GM12874 (cell line): ENCODE measurements around the gene ARHGEF4.

Experiments used
- CTCF ChIP-seq: IDR thresholded peaks from 2 replicates; pipeline ENCODE4 v1.5.1; 2011; ENCODE audit warnings: low read depth, mild to moderate bottlenecking, control low read depth, low read length, moderate library complexity; ENCODE audit not compliant: insufficient read depth

Gene ARHGEF4

GRCh38 chr2:131039535-131039907 lies 202.8 kb downstream of the ARHGEF4 start:
- no peak for TF ChIP-seq CTCF

- no peak for TF ChIP-seq CTCF
Observed at GRCh38 chr2:131039908-131040660, 203.4 kb downstream of the ARHGEF4 start.

- no peak for TF ChIP-seq CTCF
Observed at GRCh38 chr2:131040661-131041401, 204.1 kb downstream of the ARHGEF4 start.

- TF ChIP-seq CTCF: no peak
Observed at GRCh38 chr2:131041402-131042147, 204.9 kb downstream of the ARHGEF4 start.

- no peak for TF ChIP-seq CTCF
Observed at GRCh38 chr2:131042148-131042775, 205.5 kb downstream of the ARHGEF4 start.

GRCh38 chr2:131043199-131044074 lies 206.7 kb downstream of the ARHGEF4 start:
- no peak for TF ChIP-seq CTCF
